GM19025 (cell line): ENCODE measurements around the gene MTHFD1L.

Experiments used
- ATAC-seq: cut with Tn5 transposase; IDR thresholded peaks from one replicate; pipeline ENCODE4 v1.9.1; 2021; ENCODE audit warnings: mild to moderate bottlenecking, low read depth, moderate library complexity; ENCODE audit not compliant: unreplicated experiment

MTHFD1L gene

DNA sequence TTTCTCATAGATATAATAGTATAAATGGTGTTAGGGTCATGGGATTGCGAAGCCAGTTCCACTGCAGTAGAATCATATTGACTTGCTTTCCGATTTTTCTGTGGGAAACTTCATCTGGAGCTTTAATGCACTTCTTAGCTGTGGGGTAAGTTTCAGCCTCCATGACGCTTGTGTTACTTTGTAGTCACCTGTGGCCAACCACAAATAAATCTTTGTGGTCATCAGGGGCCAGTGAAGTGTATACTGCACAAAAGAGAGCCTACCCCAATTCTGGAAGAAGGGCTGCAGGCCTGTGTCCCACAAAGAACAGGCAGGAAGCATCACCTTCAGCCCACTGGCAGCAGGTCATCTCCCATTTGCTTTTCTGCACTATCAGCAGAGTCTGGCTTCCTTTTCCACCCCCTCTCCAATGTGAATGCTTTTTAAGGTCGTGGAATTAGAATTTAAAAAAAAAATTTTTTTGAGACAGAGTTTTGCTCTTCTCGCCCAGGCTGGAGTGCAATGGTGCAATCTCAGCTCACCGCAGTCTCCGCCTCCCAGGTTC lies 32.0 kb downstream of the MTHFD1L start:
- ATAC-seq = no peak

DNA sequence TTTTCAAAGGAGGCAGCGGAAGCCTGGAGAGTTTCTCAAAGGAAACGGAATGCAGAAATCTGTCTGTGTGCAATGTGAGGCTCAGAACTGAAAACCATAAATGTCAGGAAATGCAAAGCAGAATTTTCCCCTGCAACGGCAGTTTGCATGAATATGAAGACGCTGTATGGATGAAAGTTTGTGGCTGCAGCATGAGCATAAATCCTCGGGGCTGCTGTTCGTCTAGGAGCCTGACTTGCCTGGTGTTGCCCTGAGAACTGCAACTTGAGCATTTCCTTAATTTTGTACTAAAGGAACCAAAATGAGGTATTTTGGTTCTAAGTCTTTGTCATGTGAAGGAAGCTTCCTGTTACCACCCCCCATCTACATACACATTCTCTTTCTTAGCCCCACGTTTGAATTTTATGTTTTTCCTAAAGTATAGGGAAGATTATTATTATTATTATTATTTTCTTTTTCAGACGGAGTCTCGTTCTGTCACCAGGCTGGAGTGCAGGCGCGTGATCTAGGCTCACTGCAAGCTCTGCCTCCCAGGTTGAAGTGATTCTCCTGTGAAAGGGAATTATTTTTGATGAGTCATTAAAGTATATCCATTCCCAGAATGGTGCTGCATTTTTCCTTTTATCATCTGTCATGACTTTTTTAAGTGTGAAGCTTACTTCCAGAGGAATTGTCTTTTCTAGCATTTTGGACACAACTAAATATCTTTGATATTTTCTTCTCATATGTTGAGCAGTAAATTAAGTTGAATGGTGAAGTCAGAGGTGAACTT lies 33.1 kb downstream of the MTHFD1L start:
- peak; percentile 30 for ATAC-seq

- no peak for ATAC-seq
These were observed 33.7 kb downstream of the MTHFD1L start for GRCh38 chr6:150899231-150899630.

GRCh38 chr6:150900049-150900448 lies 34.5 kb downstream of the MTHFD1L start:
- ATAC-seq = no peak

- ATAC-seq = no peak
These were observed 36.8 kb downstream of the MTHFD1L start for GRCh38 chr6:150902142-150902776.

DNA sequence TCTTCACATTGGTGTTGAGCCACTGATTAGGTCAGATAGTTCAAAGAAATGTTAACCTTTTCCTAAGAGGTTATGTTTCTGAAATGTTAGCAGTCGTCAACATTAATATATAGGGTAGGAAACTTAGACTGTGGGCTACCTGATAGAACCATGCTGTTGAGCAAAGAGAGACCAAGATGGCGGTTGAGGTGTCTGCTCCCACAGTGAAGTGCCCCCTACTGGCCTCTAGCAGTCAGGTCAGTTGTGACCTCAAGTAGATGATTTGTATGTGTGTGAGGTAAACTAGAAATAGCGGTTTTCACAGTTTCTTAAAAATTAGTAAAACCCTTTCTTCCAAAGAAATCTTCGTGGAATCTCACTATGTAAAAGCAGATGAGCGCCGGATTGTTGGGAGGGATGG lies 40.3 kb downstream of the MTHFD1L start:
- no peak for ATAC-seq

DNA sequence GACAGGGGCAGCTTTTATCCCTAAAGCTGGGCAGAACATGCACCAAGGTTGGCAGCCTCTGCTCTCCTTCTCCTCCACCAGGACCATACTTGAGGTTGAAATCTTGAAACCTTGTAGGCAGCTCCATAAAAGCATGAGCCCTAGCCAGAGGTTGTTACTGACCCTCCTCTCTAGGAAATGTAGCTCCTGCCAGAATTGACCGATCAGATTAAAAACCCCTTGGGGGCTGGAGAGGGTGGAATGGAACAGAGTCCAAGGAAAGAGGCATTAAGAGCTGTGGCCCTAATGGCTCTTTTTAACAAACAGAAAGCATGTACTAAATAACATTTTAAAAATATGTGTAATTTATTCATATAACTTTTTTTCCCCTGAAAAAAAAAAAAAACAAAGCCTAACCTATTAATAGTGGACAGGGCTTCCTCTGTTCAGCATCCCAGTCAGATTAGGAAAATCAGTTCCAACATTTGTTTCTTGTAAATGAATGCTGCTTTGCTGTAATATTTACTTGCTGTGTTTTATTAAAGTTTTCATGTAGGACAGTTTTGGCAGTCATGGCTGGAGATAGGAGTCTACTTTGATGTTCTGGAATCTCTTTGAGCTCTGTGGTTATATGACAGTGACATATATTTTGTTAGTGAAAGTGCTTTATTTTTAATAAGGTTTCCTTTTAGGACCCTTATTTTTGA lies 41.3 kb downstream of the MTHFD1L start:
- ATAC-seq = no peak

DNA sequence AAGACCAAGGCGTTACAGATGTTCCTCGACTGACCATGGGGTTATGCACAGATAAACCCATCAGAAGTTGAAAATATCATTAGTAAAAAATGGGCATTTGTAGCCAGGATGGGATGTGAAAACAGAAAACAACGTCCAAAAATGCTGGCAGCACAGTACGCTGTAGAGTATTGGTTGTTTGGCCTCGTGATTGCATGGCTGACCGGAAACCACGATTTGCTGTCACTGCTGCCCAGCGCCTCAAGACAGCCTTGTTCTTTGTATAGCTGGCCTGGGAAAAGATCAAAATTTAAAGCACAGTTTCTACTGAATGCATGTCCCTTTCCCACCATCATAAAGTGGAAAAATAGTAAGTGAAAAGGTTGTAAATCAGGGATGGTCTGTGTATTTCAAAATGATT lies 41.9 kb downstream of the MTHFD1L start:
- ATAC-seq = no peak

- ATAC-seq = no peak
These were observed 43.4 kb downstream of the MTHFD1L start for GRCh38 chr6:150908901-150909300.

GRCh38 chr6:150910561-150910960 lies 45.1 kb downstream of the MTHFD1L start:
- no peak for ATAC-seq

DNA sequence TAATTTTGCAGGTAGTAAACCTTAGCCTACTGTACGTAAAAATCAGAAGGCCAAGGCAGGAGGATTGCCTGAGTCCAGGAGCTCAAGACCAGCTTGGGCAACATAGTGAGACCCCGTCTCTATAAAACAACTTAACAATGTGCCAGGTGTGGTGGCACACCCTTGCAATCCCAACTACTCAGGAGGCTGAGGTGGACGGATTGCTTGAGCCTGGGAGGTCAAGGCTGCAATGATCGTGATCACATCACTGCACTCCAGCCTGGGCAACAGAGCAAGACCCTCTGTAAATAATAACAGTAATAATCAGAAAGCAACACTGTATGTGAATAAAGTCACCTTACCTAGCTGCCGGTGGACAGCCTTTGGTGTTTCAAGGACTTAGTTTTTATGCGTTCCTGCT lies 48.9 kb downstream of the MTHFD1L start:
- no peak for ATAC-seq

DNA sequence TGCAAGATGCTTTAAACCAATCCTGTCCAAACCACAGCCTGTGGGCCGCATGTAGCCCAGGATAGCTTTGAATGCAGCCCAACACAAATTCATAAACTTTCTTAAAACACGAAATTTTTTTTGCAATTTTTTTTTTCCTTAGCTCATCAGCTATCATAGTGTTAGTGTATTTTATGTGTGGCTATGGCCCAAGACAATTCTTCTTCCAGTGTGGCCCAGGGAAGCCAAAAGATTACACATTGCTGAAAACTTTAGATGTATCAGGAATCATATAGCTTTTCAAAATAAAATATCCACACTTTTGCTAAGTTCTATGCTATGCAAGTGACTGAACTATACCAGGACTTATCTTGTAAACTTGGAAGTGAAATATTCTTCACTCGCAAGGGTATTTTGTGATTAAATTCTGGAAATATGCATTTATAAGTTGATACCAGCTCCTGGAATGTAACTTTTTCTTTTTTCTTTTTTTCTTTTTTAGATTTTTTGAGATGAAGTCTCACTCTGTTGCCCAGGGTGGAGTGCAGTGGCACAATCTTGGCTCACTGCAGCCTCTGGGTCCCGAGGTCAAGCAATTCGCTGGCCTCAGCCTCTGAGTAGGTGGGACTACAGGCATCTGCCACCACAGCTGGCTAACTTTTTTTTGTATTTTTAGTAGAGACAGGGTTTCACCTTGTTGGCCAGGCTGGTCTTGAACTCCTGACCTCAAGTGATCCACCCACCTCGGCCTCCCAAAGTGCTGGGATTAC lies 49.8 kb downstream of the MTHFD1L start:
- no peak for ATAC-seq

DNA sequence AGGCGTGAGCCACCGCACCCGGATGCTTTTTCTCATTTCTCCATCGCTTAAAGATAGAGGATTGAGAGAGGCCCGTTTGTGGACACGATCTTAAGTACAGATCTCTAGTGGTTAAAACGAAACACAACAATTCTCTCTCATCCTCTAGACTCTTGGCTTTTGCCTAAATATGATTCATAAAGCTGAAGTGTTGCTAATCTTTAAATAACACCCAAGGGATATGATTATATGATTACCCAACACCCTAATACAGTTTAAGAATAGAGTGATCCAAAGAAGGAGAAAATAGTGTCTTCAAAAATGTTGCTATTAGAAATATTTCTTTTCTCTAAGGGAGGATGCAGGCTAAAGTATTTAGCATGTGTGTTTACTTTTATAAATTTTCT lies 50.4 kb downstream of the MTHFD1L start:
- no peak for ATAC-seq

- no peak for ATAC-seq
These were observed 54.4 kb downstream of the MTHFD1L start for GRCh38 chr6:150919938-150920337.

DNA sequence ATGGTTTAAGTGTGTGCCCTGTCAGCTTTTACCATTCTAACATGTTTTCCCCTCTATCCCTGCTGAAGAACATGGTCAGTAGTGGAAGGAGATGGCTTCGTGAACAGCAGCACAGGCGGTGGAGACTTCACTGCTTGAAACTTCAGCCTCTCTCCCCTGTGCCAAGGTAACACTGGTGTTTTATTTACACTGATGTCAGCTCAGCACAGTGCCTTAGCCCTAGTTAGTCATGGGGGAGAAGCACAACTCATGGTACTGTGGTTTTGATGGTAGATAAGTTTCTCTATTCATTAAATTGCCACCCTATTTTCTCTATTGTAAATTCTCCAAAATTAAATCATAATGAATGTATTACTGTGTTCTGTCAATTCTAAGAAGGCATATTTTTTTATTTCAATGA lies 56.6 kb downstream of the MTHFD1L start:
- ATAC-seq = no peak

DNA sequence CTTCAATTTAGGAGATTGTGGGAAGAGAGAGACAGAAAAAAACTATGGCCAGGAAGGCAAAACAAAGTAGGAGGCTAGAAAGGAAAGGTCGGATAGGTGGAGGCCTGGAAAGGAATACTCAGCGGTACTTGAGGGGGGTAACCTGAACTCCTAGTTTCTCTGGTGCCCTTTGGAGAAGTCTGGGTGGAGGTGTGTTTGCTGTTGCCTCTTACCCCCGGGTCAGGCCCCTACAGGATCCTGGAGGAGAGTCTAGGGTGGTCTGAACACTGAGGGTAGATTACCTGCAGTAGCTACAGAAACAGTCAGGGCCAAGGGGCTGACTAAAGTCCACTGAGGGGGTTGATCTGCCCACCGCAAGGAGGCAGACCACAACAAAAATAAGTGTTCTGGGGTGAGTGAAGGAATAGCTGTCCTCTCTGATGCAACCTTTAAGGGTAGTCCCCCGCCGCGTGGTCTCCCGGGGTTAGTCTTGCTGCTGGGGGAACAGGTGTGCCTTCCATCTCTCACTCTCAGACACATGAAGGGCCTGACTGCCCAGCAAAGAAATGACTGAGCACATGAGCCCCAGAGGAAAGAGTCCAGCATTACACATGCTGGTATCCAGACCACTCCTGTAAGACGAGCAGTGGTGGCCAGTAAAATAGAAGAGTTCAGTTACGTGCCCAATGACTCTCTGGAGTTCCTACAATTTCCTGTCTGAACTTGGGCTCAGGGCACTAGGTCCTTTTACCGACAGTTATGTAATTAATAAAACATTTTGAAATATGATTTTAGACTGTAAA lies 59.5 kb downstream of the MTHFD1L start:
- ATAC-seq = no peak

DNA sequence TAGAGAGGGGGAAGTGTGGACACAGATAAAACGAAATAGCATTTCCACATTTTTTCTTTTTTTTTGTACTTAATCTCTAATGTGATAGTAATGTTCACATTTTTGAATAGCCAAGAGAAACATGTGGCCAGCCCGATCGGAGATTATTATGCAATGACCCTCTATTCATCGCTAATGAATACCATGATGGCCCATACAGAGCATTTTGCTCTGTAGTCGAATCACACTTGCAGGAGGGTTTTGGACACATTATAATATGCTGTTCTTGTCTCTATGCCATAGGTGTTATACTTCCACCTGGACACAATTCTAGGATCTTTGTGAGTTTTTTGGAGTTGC lies 60.1 kb downstream of the MTHFD1L start:
- no peak for ATAC-seq

DNA sequence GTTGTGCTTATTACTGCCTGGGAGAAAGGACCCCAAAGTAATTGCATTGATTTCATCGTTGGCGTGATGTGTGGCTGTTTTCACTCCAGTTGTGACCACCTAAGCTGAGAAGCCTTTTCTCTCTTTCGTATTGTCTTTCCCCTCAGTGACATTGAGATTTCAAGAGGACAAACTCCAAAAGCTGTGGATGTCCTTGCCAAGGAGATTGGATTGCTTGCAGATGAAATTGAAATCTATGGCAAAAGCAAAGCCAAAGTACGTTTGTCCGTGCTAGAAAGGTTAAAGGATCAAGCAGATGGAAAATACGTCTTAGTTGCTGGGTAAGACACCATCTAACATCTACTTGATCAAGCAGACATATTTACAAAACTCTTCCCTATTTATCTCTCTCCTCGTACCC lies 60.5 kb downstream of the MTHFD1L start:
- ATAC-seq = no peak

DNA sequence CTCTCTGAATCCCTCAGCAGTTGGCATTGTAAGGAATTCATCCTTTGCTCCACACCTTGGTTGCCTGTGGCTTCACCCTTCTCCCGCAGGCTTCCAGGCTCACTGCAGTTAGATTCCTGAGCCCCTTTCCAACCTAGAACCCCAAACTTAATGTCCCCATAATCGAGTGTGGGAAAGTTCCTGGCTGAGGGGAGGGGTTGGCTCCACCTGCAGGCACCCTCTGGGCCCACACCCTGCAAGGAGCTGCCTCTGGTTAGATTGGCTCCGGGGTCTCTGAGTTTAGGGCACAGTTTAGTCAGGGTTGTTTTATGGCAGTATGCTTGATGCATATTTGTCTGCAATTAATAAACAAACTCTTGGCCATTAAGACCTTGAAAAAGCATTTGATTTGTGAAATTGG lies 63.4 kb downstream of the MTHFD1L start:
- ATAC-seq = no peak

DNA sequence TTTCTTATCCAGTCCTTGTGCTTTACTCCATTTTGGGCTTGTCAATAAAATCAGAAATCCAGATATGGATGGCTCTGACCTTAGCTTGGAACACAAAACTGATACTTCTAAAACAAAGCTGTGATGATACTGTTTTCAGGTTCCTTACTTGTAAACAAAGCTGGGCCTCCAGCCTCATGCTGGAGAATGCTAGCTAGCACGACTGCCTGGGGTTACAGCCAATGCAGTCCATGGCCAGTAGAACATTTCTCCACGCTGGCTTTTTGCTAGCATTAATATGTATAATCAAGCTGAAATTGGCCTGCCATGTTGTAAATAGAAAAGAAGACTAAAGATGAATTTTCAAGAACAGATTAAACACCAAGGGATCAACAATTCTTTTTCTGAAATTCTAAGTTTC lies 63.9 kb downstream of the MTHFD1L start:
- no peak for ATAC-seq
